HCT116 (cell line): ENCODE results near the gene GNPDA2.

Experiments used
- CBX3 ChIP-seq: IDR thresholded peaks from 2 replicates; pipeline ENCODE4 v1.6.1; 2012; ENCODE audit warnings: low read depth
- MAX ChIP-seq: IDR thresholded peaks from 2 replicates; pipeline ENCODE4 v1.6.1; 2012
- TF ChIP-seq, protein P1 (sequence below), 3 experiments: fragments of 200-600 bp in 1 of 3; sonication (generic) in 1 of 3; IDR thresholded peaks in 2 of 3; conservative IDR thresholded peaks in 1 of 3; 2 replicates each; pipeline ENCODE4 v1.5.1; 2012 to 2017; ENCODE audit warnings: low read depth in 2 of 3, low read length in 2 of 3, antibody characterized with exemption in 1 of 3, borderline replicate concordance in 1 of 3, control low read depth in 1 of 3, mild to moderate bottlenecking in 1 of 3, mixed read lengths in 1 of 3, mixed run types in 1 of 3, moderate library complexity in 1 of 3; ENCODE audit not compliant: insufficient read depth in 1 of 3
- TF ChIP-seq, protein P2 (sequence below): IDR thresholded peaks from 2 replicates; pipeline ENCODE4 v1.6.1; 2012; ENCODE audit warnings: low read depth

DNA sequence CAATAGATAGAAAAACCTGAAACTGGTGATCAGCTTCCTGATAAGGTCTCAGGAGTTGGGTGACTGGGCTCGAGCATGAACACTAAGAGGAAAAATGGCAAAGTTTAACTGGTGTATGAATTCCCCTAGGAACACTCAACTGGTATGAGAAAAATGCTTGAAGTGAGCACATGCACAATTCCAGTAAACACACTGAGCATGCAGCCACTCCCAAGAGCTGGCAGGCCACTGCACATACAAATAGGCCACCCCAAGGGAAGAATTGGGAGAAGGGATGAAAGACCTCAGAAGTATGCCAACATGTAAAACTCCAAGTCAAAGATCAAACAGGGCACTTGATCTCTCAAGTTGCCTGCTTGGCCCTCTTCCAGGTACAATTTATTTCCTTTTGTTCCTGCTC lies 45.4 kb upstream of the GNPDA2 start:
- TF ChIP-seq, protein P1, sequence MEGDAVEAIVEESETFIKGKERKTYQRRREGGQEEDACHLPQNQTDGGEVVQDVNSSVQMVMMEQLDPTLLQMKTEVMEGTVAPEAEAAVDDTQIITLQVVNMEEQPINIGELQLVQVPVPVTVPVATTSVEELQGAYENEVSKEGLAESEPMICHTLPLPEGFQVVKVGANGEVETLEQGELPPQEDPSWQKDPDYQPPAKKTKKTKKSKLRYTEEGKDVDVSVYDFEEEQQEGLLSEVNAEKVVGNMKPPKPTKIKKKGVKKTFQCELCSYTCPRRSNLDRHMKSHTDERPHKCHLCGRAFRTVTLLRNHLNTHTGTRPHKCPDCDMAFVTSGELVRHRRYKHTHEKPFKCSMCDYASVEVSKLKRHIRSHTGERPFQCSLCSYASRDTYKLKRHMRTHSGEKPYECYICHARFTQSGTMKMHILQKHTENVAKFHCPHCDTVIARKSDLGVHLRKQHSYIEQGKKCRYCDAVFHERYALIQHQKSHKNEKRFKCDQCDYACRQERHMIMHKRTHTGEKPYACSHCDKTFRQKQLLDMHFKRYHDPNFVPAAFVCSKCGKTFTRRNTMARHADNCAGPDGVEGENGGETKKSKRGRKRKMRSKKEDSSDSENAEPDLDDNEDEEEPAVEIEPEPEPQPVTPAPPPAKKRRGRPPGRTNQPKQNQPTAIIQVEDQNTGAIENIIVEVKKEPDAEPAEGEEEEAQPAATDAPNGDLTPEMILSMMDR (IDR thresholded peaks at IDR 0.05 in 2 of 3, conservative IDR thresholded peaks at IDR 0.05 in 1 of 3; ENCODE audit: borderline replicate concordance in 1 of 3, insufficient read depth in 1 of 3, low read depth in 2 of 3, low read length in 2 of 3) = no peak
- TF ChIP-seq, protein P2, sequence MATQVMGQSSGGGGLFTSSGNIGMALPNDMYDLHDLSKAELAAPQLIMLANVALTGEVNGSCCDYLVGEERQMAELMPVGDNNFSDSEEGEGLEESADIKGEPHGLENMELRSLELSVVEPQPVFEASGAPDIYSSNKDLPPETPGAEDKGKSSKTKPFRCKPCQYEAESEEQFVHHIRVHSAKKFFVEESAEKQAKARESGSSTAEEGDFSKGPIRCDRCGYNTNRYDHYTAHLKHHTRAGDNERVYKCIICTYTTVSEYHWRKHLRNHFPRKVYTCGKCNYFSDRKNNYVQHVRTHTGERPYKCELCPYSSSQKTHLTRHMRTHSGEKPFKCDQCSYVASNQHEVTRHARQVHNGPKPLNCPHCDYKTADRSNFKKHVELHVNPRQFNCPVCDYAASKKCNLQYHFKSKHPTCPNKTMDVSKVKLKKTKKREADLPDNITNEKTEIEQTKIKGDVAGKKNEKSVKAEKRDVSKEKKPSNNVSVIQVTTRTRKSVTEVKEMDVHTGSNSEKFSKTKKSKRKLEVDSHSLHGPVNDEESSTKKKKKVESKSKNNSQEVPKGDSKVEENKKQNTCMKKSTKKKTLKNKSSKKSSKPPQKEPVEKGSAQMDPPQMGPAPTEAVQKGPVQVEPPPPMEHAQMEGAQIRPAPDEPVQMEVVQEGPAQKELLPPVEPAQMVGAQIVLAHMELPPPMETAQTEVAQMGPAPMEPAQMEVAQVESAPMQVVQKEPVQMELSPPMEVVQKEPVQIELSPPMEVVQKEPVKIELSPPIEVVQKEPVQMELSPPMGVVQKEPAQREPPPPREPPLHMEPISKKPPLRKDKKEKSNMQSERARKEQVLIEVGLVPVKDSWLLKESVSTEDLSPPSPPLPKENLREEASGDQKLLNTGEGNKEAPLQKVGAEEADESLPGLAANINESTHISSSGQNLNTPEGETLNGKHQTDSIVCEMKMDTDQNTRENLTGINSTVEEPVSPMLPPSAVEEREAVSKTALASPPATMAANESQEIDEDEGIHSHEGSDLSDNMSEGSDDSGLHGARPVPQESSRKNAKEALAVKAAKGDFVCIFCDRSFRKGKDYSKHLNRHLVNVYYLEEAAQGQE = no peak
- TF ChIP-seq MAX (no peak), CBX3 (no peak)
